CD4-positive, alpha-beta T cell treated with Interleukin-4 for 1 hour (primary cell): ENCODE results near the gene ZCCHC24.
"Not testable (repeated sequence)": the region's sequence is repeated elsewhere in the genome, so short reads cannot be mapped to it uniquely, and the experiment has no call there.

Experiments
- DNase-seq, 2 donors: peaks; one replicate each; pipeline ENCODE4 v3.0.0-alpha.2; 2020 to 2022

Gene ZCCHC24

DNA sequence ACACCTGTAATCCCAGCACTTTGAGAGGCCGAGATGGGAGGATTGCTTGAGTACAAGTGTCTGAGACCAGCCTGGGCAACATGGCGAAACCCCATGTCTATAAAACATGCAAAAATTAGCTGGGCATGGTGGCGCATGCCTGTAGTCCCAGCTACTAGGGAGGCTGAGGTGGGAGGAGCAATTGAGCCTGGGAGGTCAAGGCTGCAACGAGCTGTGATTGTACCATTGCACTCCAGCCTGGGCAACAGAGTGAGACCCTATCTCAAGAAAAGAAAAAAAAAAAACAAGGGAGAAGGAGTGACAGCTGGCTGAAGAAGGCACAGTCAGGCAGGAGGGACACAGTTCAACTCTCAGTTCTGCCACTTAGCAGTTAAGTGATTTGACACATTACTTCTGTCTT is 26.4 kb upstream of the ZCCHC24 start:
- no peak for DNase-seq

DNA sequence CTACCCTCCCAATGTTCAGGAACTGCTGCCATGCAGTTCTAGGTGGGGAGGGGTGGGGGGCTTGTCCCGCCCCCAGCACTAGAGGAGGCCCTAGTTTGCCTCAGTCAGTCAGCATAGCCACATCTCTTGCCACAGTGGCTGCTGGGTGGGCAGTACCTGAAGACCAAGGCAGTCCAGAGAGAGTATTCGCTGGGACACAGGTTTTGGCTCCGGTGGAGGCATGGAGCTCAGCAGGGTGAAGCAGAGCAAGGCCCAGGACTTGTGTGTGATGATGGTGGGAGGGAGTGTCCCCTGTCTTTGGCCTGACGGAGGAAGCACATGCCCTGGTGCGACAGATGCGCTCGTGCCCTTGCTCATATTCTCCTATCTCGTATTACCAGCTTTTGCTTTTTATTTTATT is 24.7 kb upstream of the ZCCHC24 start:
- no peak for DNase-seq

DNA sequence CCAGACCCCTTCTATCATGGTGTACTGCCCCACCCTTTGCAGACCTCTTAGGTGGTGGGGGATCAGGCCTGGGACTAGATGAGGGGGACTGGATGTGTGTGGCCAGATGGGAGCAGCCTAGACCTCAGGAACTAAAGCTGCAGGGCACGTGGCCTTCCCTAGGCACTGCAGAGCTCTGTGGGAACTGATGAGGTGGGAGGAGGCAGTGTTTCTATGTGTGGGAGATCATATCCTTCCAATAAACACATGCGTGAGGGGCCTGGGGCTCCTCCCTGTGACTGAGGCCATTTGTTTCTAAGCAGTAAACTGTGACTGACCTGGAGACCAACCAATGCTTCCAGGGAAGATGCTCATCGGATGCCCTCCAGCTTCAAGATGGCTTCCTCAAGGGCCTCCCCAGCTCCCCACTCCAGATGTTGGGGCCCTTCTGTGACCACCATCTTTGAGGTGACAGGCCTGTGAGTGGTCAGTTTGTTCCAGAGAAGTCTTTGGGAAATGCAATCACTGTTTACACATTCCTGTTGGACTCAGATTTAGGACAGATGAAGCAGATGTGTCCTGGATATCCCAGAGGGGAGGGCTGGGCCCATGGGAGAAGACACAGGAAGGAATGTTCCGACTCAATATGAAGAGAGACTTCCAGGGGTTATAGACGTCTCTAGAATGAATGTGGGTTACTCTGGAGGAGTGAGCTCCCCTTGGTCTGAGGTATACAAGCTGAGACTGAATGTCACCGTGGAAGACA is 23.6 kb upstream of the ZCCHC24 start:
- DNase-seq: no peak

GRCh38 chr10:79468015-79468560 is 22.7 kb upstream of the ZCCHC24 start:
- no peak for DNase-seq

GRCh38 chr10:79465341-79465740 is 19.9 kb upstream of the ZCCHC24 start:
- DNase-seq: no peak

GRCh38 chr10:79463578-79464496 is 18.4 kb upstream of the ZCCHC24 start:
- no peak for DNase-seq

DNA sequence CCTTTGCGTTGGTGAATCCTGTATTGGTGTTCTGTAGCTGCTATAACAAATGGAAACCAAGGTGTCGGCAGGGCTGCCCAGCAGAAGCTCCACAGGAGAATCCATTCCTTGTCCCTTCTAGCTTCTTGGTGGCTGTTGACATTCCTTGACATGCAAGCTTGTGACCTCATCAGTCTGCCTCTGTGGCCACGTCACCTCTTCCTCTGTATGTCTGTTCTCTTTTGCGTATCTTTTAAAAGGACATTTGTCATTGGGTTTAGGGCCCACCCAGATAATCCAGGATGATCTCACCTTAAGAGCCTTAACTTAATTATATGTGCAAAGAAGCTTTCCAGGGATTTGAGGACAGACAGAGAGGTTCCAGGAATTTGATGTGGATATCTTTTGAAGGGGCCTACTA is 15.3 kb upstream of the ZCCHC24 start:
- DNase-seq: no peak

GRCh38 chr10:79459243-79459642 is 13.8 kb upstream of the ZCCHC24 start:
- no peak for DNase-seq

GRCh38 chr10:79458483-79458882 is 13.1 kb upstream of the ZCCHC24 start:
- no peak for DNase-seq

DNA sequence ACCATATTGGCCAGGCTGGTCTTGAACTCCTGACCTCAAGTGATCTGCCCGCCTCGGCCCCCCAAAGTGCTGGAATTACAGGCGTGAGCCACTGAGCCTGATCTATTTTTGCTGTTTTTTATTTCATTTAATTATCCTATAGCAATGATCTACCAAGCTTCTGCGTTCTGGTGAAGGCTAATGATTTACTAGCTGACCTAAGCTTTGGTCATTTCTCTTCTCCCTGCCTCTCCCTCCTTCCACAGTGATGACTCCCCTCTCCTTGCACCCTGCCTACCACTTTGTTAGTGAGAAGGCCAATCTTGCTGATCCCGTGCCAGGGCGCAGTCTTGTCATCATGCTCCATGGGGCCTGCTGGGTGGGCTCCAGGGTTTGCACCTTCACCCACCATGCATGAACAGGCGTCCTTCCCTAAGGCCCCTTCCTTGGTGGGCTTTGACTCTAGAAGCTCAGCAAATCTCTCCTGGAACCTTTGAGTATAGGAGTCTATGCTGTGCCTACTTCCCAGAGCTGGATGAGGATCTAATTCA is 11.9 kb upstream of the ZCCHC24 start:
- DNase-seq: no peak

DNA sequence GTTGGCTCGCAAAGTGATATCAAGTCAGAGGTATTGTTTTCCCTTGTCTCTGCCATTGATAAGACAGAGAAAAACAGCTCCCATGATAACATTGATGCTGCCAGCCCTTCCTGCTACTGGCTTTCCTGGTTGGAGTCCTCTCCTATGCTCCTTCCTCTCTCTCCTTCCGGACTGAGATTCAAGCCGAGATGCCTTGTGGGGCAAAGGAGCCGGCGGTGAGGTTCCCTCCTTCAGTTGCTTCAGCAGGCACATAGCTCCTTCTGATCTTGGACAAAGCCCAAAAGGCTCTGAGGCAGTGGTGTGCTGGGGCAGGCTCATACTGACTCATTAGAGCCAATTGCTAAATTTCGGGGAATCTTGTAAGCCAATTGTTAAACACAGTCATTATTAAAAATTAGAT is 8.8 kb upstream of the ZCCHC24 start:
- no peak for DNase-seq

DNA sequence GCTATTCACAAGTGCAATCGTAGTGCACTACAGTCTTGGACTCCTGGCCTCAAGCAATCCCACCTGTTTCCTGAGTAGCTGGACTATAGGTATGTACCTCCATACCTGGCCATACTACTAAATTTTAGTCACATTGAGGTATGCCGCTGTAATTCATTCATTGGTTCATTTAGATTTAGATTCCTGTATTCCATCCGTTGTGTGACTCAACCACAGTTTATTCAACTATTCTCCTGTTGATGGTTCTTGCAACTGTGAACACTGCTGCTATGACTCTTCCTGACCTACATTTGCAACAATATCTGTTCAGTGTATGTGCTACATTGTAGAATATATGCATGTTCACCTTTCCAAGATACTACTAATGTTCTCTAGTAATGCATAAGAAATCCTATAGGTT is 8.0 kb upstream of the ZCCHC24 start:
- DNase-seq: no peak

DNA sequence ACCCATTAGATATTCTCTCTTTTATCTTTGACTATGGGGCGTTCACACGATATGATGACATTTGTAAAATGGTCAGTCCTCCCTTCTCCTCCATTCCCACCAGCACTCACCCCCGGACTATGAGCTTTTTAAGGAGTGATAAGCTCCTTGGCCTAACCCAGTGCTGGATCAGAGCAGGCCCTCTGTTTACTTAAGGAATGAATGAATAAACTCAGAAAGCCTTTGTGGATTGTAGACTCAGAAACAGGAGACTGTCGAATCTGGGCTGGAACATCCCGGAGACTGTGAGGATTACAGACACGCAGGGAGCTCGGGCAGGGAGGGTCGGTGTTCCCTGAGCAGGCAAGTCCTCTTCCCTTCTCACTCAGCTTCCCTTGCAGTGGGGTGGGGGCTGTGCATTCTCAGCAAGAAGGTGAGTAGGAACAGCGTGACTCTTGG is 6.8 kb upstream of the ZCCHC24 start:
- no peak for DNase-seq

- DNase-seq: no peak
Measured at GRCh38 chr10:79451046-79451699, 5.7 kb upstream of the ZCCHC24 start.

GRCh38 chr10:79449181-79450146 is 4.0 kb upstream of the ZCCHC24 start:
- DNase-seq: no peak

DNA sequence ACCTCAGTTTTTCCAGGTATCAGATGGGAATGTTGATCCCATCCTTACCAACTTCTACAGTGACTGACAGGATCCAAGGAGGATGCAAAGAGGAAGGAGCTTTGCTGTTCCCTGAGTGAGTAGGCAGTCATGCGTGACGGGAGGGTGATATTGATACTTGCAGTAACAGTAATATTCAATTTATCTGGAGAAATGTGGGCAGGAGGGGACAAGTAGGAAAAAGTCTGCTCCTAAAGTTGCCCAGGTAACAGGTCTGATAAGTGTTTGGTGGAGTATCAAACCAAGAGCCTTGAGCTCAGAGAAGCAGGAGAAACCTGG is 3.3 kb upstream of the ZCCHC24 start:
- no peak for DNase-seq

GRCh38 chr10:79447911-79448731 is 2.7 kb upstream of the ZCCHC24 start:
- DNase-seq: no peak

- not testable (repeated sequence) for DNase-seq
Measured at GRCh38 chr10:79447249-79447648, 1.8 kb upstream of the ZCCHC24 start.

DNA sequence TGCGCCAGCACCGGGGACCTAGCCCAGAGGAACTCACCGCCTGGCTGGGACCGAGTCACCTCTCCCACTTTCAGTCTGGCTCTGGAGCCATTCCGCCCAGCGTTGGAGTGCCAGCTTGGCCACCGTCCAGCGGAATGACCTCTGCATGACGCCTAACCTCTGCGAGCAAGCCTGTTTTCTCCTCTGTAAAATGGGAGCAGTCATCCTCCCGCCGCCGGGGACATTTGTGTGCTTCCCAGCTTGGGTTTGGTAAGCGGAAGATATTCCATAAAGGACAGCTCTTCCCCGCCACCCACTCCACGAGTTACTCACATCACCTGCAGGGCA is 1.3 kb upstream of the ZCCHC24 start:
- DNase-seq: no peak

GRCh38 chr10:79445977-79446757 is 743 bp upstream of the ZCCHC24 start:
- peak in 1 of 2 donors; percentile 15 for DNase-seq
